Adipose tissue (tissue), 3 donors: ENCODE results near the gene CYP21A2. TPM values are rescaled to one million over a fixed set of nuclear protein-coding genes. Genes with fewer than 3 reads are reported as not detected.

Source experiments
- H3K27ac ChIP-seq: one replicate; pipeline ENCODE4 v1.5.1; 2013; ENCODE audit warnings: low read depth, low read length
- whole genome bisulfite sequencing, 3 donors: extraction: QIAGEN DNeasy Blood & Tissue Kit; methylation state at CpG; one replicate each; pipeline ENCODE4 v1.1.7; 2013; 5-methylcytosine and 5-hydroxymethylcytosine counted together
- polyA plus RNA-seq, 3 donors: library from polyadenylated mRNA; stranded (reverse); fragments of 200-250 nt; gene quantifications; one replicate each; pipeline ENCODE4 v1.2.3, GENCODE V29; 2013
- donor health status: healthy with polysubstance abuse.
- donor health status: Bipolar disorder and iron deficiency.
- donor health status: healthy.

The CYP21A2 gene
- polyA plus RNA-seq, 3 donors, result 0.71 to 2.1 (median 1.4) TPM

GRCh38 chr6:32089082-32089828 lies 51.0 kb downstream of the CYP21A2 start:
- no peak overlapping the region for H3K27ac ChIP-seq
- WGBS, 3 donors, result 67 to 91% (median 86%) methylated on average over 10 of the region's 10 CpGs

Other genes starting within 250 kb of the CYP21A2 start
- gene VARS1, start 242.7 kb upstream of the CYP21A2 start, polyA plus RNA-seq, result 10 to 100 TPM; 24.2 to 38.6 (median 29.1) TPM
- 10 to 100 TPM; 29.7 to 55.0 (median 38.1) TPM for gene LSM2, start 231.4 kb upstream of the CYP21A2 start, polyA plus RNA-seq
- gene HSPA1L, start 223.1 kb upstream of the CYP21A2 start, polyA plus RNA-seq, result 1 to 10 TPM in 1 of 3 donors, under 1 TPM in 2; 0.59 to 1.0 (median 0.80) TPM
- 100 to 1,000 TPM in 1 of 3 donors, 10 to 100 TPM in 2; 32.5 to 514 (median 76.3) TPM for gene HSPA1A, start 222.9 kb upstream of the CYP21A2 start, polyA plus RNA-seq
- 100 to 1,000 TPM in 1 of 3 donors, 10 to 100 TPM in 2; 40.9 to 501 (median 47.1) TPM for gene HSPA1B, start 210.7 kb upstream of the CYP21A2 start, polyA plus RNA-seq
- 10 to 100 TPM; 26.2 to 33.8 (median 31.5) TPM for gene NEU1, start 175.6 kb upstream of the CYP21A2 start, polyA plus RNA-seq
- 1 to 10 TPM; 1.3 to 8.1 (median 6.2) TPM for gene SLC44A4, start 159.4 kb upstream of the CYP21A2 start, polyA plus RNA-seq
- gene EHMT2, start 140.7 kb upstream of the CYP21A2 start, polyA plus RNA-seq, result 10 to 100 TPM; 20.1 to 35.8 (median 23.0) TPM
- 1 to 10 TPM; 1.7 to 5.2 (median 2.2) TPM for gene ZBTB12, start 136.3 kb upstream of the CYP21A2 start, polyA plus RNA-seq
- 10 to 100 TPM in 2 of 3 donors, 1 to 10 TPM in 1; 1.6 to 20.4 (median 18.2) TPM for gene C2, start 110.7 kb upstream of the CYP21A2 start, polyA plus RNA-seq
- gene CFB, start 92.3 kb upstream of the CYP21A2 start, polyA plus RNA-seq, result 100 to 1,000 TPM in 1 of 3 donors, 10 to 100 TPM in 2; 23.8 to 211 (median 49.8) TPM
- 10 to 100 TPM; 38.8 to 60.8 (median 53.2) TPM for gene NELFE, start 79.4 kb upstream of the CYP21A2 start, polyA plus RNA-seq
- gene SKIC2, start 79.2 kb upstream of the CYP21A2 start, polyA plus RNA-seq, result 10 to 100 TPM; 28.7 to 62.6 (median 59.6) TPM
- gene DXO, start 66.3 kb upstream of the CYP21A2 start, polyA plus RNA-seq, result 10 to 100 TPM; 10.4 to 20.8 (median 15.8) TPM
- gene C4A, start 56.4 kb upstream of the CYP21A2 start, polyA plus RNA-seq, result 100 to 1,000 TPM in 2 of 3 donors, 10 to 100 TPM in 1; 20.8 to 180 (median 112) TPM
- 100 to 1,000 TPM in 1 of 3 donors, 10 to 100 TPM in 2; 22.4 to 207 (median 93.8) TPM for gene C4B, start 23.6 kb upstream of the CYP21A2 start, polyA plus RNA-seq
- gene TNXB, start 70.9 kb downstream of the CYP21A2 start, polyA plus RNA-seq, result 10 to 100 TPM in 2 of 3 donors, 1 to 10 TPM in 1; 5.3 to 65.0 (median 47.4) TPM
- gene ATF6B, start 89.8 kb downstream of the CYP21A2 start, polyA plus RNA-seq, result 10 to 100 TPM; 36.8 to 53.4 (median 38.2) TPM
- 1 to 10 TPM; 3.3 to 5.0 (median 4.3) TPM for gene FKBPL, start 91.9 kb downstream of the CYP21A2 start, polyA plus RNA-seq
- gene PRRT1, start 113.5 kb downstream of the CYP21A2 start, polyA plus RNA-seq, result 1 to 10 TPM in 2 of 3 donors, under 1 TPM in 1; 0.70 to 5.6 (median 1.4) TPM
- gene PPT2, start 115.7 kb downstream of the CYP21A2 start, polyA plus RNA-seq, result 10 to 100 TPM in 2 of 3 donors, 1 to 10 TPM in 1; 6.3 to 18.5 (median 13.2) TPM
- gene EGFL8, start 126.2 kb downstream of the CYP21A2 start, polyA plus RNA-seq, result 10 to 100 TPM in 2 of 3 donors, 1 to 10 TPM in 1; 5.3 to 49.7 (median 12.4) TPM
- gene AGPAT1, start 137.7 kb downstream of the CYP21A2 start, polyA plus RNA-seq, result 10 to 100 TPM; 19.9 to 56.3 (median 43.1) TPM
- gene RNF5, start 140.0 kb downstream of the CYP21A2 start, polyA plus RNA-seq, result 10 to 100 TPM; 37.7 to 82.3 (median 49.6) TPM
- 1 to 10 TPM; 2.6 to 3.3 (median 3.1) TPM for gene AGER, start 145.8 kb downstream of the CYP21A2 start, polyA plus RNA-seq
- gene PBX2, start 151.8 kb downstream of the CYP21A2 start, polyA plus RNA-seq, result 10 to 100 TPM; 19.0 to 60.2 (median 33.5) TPM
- gene GPSM3, start 154.2 kb downstream of the CYP21A2 start, polyA plus RNA-seq, result 10 to 100 TPM in 2 of 3 donors, 1 to 10 TPM in 1; 3.9 to 71.0 (median 27.7) TPM
- 100 to 1,000 TPM in 1 of 3 donors, 10 to 100 TPM in 2; 11.7 to 171 (median 44.5) TPM for gene NOTCH4, start 185.7 kb downstream of the CYP21A2 start, polyA plus RNA-seq